ENCODE results near the gene TXK.

Gene TXK

DNA sequence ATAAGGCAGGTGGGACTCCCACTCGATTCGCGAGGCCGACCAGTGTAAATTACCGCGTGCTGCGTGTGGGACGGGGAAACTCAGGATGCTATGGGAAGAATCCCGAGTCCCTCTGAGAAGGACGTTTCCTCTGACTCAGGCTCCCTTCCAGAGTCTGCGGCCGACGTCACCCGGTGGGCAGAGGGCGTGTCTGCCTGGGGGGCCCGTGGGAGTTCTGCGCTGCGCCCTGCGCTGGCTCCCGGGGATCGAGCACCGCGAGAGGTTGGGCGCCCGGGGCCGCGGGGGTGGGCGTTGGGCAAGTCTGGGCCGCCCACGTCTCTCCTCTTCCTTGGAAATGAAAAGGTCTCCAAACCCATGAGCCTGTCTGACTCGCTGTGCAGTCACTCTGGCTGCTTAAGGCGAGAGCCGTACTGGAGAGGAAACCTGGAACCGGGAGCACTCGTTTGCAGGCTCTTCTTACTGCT is 116.9 kb downstream of the TXK start:
- no peak for DNase-seq (ENCODE audit: low read depth)

All from GM04504 (cell line).